NOMO-1 (cell line): Measurements from ENCODE around the gene STAB2.
A peak's percentile ranks its signal among the peaks of the same experiment; 100 is the strongest.

Source experiments
- DNase-seq, 2 experiments: peaks; one replicate each; lab custom pipeline; 2025; ENCODE audit not compliant: unreplicated experiment in 2 of 2; lab: John Stamatoyannopoulos, UW

The STAB2 gene

DNA sequence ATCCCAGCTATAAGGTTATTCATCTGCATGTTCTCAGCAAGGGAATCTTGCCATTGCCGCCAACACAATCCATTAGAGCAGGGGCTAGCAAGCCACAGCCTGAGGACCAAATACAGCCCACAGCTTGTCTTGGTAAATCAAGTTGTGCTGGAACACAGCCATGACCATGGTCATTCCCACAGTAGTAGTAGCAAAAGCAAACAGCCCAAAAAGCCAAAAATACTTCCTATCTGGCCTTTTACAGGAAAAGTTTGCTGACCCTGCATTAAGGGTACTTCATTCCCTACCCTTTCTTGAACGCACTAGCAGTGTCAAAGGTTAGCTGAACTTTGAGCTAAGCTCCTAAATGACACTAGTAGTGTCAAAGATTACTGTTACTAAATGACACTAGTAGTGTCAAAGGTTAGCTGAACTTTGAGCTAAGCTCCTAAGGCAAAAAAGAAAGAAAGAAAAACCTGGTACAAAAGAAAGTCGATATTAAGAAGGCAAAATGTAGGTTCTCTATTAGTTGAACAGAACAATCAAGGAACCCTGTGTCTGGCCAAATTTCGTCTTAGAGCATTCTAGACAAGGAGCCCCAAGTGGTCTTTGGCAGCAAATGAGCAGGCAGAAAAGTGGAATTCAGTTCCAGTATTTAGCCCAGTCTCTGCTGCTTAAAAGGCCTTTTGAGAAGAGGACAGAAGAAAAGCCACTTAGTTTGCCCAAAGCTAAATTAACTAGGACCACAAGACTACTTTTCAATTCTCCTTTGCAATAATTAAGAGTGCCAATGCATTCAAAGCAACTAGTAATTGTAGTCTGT, 186.2 kb downstream of the STAB2 start:
- DNase-seq, result no peak

DNA sequence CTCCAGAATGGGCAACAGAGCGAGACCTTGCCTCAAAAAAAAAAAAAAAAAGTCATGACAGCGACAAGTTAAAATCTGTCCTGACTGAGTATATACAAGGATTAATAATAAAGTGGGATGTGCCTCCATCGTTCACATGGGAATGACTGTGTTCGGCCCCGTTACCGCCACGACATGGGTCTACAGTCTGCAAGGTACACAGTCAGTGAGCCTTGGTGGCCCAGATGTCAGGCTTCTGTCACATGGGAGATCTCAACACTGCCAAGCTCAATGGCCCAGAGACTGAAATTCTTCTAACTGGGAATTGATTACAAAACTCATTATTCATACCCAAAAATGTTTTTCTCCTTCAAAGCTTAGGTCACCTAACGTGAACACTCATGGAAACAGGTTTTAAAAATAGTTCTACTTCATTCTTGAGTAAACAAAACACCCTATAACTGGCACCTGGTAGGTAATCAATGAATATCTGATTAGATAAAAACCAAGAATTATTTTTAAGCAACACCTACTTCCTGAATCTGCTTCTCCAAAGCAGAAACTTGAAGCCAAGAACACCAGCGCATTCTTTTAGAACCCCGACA, 188.0 kb downstream of the STAB2 start:
- DNase-seq, result no peak

DNA sequence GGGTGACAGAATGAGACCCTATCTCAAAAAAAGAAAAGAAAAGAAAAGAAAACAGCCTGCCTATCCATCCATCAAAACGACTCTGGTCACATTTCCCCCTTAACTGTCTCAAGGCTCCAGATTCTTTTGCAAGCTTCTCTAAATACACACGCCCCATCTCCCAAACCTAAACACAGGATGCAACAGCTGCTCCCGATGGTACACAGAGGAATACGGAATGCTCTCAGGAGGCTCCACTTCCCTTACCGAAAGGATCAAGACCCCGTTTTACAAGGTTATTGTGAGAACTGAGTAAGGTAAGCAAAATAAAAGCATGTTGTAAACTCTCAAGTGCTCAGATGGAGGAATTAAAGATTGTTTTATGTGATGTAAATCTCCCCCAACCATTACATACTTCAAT, 191.7 kb downstream of the STAB2 start:
- DNase-seq, result no peak

DNA sequence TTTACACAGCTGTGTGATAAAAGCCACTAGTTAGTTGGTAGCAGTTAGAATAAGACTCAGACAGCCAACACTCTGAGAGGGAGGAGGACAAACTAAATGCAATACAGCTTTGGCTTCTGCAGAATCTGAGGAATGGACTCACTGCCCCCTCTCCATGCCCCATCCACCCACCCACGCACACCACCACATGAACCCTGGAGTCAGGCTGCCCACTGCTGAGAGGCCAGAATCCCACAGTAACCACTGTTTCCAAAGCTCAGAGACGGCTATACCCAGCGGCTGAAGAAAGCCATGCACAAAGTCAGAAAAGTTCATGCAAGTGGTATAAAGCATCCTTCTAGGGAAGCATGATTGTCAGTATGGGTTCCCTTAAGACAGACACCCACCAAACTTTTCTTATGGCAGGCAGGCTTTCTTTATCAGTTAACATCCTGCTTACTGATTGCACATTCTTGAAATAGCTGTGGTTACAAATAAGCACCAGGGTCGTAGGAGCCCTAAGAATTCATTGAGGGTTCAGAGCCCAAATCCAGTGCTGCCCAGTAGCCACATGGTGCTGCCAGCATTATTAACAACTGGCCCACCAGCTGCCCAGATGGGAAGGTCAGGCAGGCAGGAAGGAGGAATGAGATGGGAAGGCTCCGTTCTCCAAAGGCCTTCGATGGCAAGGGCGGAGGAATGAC, 192.5 kb downstream of the STAB2 start:
- peak in 1 of 2 experiments; percentile 25 for DNase-seq

DNA sequence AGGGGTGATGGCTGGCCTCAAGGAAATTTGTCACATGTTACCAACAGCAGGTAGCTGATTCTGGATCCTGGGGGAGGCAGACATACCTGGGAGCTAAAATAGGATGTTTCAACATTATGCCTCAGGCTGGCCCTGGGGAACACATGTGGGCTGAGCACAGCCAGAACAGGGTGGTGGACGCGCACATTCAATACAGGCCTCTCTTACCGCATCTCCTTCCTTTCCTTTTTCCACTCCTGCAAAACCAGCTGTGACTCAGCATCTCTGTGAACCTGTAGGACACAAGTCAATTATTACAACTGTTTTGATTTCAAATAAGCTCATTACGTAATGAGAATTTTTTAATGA, 193.0 kb downstream of the STAB2 start:
- no peak for DNase-seq

DNA sequence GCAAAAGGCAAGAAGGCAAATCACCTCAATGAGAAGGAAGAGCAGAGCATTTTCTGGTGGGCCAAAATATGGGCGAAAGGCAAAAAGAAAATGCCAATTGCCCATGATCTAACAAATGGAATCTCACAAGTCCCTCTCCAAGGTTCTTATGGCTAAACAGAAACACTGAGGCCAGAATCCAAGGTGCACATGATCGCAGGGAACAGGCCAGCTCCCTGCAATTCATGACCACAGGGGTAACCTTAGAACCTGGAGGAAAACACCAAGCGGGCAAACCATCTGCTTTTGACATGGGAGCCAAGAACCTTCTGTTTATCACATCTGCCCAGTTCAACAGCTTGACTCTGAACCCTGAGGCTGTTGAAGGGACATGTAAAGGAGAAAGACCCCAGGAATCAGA, 193.9 kb downstream of the STAB2 start:
- no peak for DNase-seq

DNA sequence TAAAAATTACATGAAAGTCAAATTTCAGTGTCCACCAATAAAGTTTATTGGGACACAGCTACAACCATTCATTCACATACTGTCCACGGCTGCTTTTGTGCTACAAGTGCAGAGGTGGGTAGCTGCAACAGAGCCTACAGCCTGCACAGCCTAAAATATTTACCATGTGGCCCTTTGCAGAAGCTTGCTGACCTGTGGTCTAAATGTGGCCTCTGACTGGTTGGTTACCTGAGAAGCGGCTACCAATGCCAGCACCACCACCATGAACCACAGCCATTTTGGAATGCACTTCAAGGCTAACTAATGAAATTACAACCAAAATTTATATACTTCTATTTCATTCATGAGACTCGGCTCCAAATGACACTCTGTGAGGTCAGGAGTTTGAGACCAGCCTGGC, 195.3 kb downstream of the STAB2 start:
- DNase-seq, result no peak

DNA sequence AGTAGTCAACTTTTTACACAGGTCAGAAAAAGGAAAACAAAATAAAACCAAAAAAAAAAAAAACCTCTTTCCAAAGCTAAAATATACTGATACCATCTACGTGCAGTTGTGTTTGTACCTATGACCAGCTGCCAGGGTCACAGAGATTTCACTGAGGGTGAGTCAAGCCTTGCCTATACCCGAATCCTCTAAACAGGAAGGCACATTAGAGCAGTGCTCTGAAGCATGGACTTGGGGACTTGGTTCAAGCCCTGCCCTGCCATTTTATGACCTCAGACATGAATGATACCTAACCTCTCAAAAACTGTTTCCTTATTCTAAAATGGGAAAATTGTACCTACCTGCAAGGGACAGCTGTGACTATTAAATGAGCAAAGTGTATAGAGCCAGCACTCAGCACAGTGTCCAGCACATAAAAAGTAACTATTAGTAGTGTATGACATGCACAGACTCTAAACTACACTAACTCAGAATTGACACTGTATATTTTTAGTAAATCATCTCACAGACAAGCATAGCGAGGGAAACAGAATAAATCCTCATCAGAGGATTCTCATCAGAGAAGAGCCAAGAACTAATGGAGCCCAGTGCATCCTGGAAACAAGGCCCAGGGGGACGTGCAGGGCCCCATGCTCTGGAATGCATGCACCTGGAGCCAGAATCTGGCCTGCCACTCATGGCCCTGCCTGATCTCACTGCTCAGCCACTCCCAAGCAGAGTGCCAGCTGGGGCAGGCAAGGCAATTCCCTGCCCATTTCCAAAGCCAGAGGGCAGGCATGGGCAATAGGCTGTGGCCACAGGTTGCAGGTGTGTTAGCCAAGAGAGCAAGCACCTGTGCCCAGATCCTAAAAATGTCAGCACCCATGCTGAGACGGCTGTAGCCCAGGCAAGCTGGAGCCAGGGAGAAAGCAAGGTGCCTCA, 196.9 kb downstream of the STAB2 start:
- no peak for DNase-seq

DNA sequence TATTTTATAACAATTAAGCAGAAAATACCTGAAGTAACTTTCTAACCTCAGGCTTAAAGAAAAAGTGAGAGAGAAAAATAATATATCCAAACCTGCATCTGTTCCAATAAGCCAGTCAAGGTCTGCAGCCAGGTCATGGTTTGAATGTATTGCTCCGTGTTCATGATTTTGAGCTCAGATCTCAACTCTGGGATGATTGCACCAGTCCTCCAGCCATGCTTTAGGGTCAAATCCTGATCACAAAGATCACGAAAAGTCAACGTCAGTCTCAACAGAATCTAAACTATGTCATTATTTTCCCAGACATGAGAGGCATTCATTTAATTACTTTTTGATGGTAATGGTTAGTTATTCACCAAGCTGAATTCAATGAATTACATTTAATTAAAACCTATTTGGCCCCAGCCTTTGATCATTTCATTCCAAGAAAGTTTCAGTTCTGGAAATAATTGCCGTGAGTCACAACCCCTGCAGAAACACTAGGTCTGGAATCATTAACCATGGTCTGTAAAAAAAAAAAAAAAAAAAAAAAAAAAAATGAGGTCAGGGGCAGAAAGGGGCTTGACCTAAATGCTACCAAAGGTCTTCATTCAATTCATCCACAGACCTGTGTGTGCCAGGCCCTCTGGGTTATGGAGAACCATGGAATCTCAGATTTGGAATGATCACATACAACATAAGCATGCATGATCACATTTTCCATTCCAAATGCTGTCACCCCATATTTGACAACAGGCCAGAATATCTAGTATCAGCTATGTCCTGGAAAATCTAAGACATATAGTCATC, 198.4 kb downstream of the STAB2 start:
- no peak for DNase-seq

DNA sequence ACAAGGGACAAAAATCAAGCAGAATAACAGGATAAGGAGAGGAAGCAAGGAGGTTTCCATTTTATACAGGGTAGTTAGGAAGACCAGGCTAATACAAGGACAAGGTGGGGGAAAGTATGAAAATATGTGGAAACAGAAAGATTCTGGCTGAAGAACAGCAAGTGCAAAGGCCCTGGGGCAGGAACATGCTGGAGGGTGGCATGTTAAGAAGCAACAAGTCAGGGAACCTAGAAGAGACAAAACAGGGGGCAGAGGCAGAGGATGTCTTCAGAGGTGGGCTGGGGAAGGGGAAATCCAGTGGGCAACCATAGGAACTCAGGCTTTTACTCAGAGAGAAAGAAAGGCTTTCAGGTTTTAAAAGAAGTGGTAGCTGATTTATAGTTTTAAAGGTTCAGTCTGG, 199.1 kb downstream of the STAB2 start:
- DNase-seq, result no peak

DNA sequence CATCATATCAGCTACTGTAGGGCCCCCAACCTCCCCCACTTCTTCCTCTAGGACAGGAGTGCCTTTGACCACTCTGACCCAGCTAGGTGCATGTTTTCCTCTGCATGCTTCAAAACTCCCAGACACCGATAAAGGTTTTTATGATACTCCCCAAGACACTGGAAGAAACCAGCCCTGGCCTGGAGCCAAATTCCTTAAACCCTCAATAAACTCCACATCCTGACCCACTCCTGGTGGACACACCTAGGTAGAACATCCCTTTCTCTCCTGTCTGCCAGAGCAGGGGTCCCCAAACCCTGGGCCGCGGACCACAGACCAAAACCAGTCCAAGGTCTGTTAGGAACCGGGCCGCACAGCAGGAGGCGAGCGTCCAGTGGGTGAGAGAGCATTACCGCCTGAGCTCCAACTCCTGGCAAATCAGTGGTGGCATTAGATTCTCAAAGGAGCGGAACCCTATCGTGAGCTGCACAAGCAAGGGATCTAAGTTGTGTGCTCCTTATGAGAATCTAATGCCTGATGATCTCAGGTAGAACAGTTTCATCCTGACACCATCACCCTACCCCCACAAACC, 204.4 kb downstream of the STAB2 start:
- no peak for DNase-seq

DNA sequence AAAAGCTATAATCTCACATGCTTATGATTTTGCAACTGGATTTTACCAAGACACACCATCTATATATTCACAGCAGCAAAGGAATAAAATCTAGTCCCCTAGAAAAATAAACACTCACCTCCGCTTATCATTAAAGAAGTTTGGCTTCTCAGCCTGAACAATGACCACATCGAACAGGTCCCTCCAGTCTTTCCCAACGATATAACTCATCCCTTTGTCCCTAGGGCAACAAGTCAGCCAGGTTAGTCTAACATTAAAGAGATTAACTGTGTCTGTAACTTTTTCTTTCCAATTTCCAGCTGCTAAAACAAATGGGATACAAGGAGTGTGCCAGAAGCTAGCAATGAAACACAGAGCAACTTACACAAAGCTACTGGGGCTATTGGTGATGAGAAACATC, 206.0 kb downstream of the STAB2 start:
- DNase-seq, result no peak

DNA sequence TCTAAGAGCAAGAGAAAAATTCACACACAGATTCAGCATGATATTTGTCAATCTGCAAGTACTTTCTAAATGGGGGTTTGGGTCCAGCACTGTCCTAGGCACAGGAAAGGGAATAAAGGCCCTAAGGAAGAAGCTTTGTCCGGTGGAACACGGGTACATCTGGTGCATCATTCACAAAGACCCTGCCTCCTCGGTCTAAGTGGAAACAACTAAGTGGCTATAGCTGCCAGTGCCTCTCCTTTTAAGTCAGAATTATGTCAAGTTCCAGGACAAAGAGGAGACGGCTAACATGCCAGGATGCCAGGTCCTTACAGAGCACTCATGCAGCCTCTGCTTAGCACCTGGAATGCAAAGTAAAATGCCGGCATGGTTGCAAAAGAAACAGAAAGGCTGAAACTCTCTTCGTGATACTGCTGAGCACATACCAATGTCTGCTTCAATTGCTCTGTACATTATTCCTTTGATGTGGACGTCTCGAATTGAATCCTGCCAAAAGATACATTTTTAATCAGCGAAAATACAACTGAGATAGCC, 206.5 kb downstream of the STAB2 start:
- DNase-seq, result no peak

DNA sequence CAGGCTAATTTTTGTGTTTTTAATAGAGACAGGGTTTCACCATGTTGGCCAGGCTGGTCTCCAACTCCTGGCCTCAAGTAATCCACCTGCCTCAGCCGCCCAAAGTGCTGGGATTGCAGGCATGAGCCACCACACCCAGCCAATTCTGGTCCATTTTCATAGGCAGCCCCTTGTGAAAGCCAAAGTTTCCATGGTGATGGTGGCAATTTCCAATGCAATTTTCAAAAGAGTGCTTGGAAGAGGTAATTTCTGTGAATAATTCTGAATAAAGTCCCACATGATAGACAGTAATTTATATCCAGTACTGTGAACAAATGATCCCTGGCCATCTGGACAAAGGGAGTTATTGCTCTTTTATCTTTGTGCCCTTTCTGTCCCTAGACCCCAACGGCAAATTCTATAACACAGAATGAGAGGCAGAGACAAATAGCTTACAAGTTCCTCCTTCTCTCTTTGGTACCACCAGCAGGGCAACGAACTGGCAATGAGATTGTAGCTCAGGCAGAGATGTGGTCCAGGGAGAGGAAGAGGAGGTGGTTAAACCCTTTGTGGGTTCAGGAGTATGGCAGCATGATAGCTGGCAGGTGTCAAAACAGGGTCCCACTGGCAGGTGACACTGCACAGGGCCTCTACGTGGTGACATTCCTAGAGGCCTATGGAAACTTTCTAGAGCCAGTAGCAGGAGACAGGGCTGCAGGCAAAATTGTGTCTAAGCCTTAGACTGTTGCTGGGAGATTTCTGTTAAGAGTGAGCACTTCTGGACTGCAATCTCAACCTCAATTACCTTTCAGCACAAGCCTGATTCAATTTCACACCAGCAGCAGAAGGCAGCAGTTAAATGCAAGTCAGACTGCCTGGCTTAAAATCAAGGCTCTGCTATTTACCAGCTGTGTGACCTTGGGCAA, 207.5 kb downstream of the STAB2 start:
- no peak for DNase-seq

DNA sequence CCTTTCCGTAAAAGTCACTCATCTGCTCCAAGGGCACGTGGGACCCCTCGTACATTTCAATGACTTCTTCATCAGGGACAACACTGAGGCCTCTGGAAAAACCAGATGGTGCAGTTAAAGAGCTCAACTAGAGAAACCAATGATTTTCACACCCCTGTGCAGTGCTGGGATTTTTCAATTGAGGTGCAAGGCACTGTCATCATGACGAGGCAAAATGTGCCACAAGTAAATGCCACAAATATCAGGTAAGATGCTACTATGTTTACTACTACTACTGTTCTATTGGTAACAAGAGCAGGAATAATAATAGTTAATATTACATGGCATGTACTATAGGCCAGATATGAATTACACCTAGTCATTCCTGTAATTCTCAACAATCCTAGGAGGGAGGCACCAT, 211.5 kb downstream of the STAB2 start:
- DNase-seq, result no peak

DNA sequence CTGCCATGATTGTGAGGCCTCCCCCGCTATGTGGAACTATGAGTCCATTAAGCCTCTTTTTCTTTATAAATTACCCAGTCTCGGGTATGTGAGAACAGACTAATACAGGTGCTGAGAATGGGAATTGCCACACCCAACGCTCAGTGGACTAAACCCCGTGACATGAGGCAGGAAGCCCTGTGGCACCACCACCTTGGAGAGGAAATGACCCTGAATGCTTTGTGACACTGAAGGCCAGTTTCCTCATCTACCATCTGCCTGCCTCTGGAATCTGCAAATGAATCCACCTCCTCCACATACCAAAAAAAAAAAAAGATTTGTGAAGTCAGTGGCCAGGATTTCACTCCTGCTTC, 212.4 kb downstream of the STAB2 start:
- peak; percentile 51 to 78 for DNase-seq

DNA sequence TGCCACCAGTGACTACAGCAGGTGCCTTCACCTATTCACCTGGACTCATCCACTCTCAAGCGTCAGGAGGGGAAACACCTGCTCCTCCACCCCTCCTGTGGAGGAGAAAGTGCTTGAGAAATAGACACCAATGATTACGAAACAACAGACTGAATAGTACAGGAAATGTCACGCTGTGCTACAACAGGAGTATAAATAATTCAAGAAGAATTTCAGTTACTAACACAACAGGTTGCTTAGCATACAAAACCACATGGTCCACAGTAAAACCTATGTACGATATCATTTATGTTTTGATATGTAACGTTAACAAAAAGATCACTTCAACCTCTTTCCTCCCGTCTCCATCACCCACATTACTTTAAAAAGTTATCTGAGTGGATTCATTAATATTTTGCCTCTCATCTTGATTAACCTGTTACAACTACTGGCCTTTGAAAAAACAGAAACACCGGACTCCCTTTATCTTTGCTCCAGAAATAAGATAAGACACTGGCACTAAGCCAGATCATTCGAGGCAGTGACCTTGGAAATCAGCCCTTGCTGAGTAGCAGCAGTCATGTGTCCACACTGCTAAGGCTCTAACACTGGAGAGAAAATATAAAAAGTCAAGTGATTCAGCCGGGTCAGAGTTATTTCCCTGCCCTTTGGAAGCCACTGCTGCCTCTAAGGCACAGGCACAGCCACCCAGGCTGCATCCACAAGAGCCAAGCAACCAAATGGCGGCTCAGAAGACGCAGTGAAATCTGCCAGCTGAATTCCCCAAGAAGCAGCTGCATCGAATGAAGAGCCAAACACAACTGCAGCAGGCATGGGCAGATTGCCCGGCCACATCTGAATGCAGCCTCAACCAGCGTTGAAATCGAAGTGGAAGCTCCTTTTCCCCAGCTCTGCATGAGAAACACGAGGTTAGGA, 213.0 kb downstream of the STAB2 start:
- DNase-seq, result peak; percentile 35 to 85
